IgD-negative memory B cell (primary cell): ENCODE results near the gene COX14. TPM values are rescaled to one million over a fixed set of nuclear protein-coding genes. Genes with fewer than 3 reads are reported as not detected.
"Not testable (repeated sequence)": the region's sequence is repeated elsewhere in the genome, so short reads cannot be mapped to it uniquely, and the experiment has no call there.

ENCODE experiments used
- H3K27ac Mint-ChIP-seq, 3 donors: one replicate each; pipeline ENCODE4 v1.8.0; 2020 to 2022; ENCODE audit warnings: mild to moderate bottlenecking in 3 of 3, mixed read lengths in 3 of 3, moderate library complexity in 1 of 3
- H3K27me3 Mint-ChIP-seq: one replicate; pipeline ENCODE4 v1.8.0; 2021; ENCODE audit warnings: mixed read lengths
- H3K36me3 Mint-ChIP-seq: one replicate; pipeline ENCODE4 v1.8.0; 2020; ENCODE audit warnings: mild to moderate bottlenecking, mixed read lengths
- H3K4me1 Mint-ChIP-seq, 3 donors: one replicate each; pipeline ENCODE4 v1.8.0; 2020 to 2022; ENCODE audit warnings: mixed read lengths in 3 of 3, mild to moderate bottlenecking in 1 of 3
- H3K4me3 Mint-ChIP-seq, 4 donors: one replicate each; pipeline ENCODE4 v1.8.0; 2020 to 2022; ENCODE audit warnings: mild to moderate bottlenecking in 4 of 4, mixed read lengths in 4 of 4, moderate library complexity in 3 of 4
- H3K9me3 Mint-ChIP-seq, 3 donors: one replicate each; pipeline ENCODE4 v1.8.0; 2020 to 2021; ENCODE audit warnings: mixed read lengths in 3 of 3, mild to moderate bottlenecking in 1 of 3
- polyA plus RNA-seq: library from polyadenylated mRNA; unstranded; fragments of 300-500 nt; fragmentation: Illumina TruSeq; gene quantifications from one replicate; pipeline ENCODE4 v1.2.3, GENCODE V29; 2021

The COX14 gene
- polyA plus RNA-seq, 1 donor from 2014 or later: 224 TPM

DNA sequence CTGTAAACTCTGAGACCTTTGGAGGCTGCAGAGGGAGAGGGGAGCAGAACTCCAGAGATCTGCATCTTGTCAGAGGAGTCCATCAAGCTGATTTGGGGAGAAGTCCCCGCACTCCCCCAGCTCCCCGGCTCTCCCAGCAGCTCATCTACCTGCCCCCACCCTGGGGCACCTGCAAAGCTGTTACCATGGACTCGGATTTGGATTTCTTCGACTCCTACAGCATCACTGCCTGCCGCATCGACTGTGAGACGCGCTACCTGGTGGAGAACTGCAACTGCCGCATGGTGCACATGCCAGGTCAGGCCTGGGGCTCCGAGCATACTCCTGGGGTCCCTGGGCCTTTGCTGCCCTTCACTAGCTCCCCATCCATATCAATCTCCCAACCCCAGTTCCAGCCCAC, 33.8 kb upstream of the COX14 start:
- Mint-ChIP-seq H3K27me3 (peaks cover 2% of the 10 kb centered on the region), H3K36me3 (no peaks in the 10 kb centered on the region), H3K4me1 (peaks cover 0 to 3% (median 0%) of the 10 kb centered on the region in 3 donors), H3K4me3 (no peak overlapping the region), H3K9me3 (no peaks in the 10 kb centered on the region), H3K27ac (no peak overlapping the region)

DNA sequence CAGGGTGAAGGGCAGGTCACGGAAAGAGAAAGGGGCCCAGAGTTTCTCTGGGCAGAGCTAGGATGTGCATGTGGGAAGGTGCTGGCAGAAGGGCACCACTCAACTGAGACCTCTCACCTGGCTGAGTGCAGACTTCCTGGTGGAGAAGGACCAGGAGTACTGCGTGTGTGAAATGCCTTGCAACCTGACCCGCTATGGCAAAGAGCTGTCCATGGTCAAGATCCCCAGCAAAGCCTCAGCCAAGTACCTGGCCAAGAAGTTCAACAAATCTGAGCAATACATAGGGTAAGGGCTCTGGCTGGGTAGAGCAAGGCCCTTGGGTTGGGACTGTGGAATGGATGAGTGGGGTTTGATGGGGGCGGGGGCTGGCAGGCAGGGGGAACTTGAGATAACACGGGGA, 32.3 kb upstream of the COX14 start:
- Mint-ChIP-seq H3K9me3 (no peaks in the 10 kb centered on the region), H3K4me3 (peak overlapping the region in 1 of 4 donors; percentile 64), H3K27me3 (peaks cover 1% of the 10 kb centered on the region), H3K4me1 (peaks cover 3 to 6% (median 5%) of the 10 kb centered on the region in 3 donors), H3K27ac (no peak overlapping the region), H3K36me3 (no peaks in the 10 kb centered on the region)

DNA sequence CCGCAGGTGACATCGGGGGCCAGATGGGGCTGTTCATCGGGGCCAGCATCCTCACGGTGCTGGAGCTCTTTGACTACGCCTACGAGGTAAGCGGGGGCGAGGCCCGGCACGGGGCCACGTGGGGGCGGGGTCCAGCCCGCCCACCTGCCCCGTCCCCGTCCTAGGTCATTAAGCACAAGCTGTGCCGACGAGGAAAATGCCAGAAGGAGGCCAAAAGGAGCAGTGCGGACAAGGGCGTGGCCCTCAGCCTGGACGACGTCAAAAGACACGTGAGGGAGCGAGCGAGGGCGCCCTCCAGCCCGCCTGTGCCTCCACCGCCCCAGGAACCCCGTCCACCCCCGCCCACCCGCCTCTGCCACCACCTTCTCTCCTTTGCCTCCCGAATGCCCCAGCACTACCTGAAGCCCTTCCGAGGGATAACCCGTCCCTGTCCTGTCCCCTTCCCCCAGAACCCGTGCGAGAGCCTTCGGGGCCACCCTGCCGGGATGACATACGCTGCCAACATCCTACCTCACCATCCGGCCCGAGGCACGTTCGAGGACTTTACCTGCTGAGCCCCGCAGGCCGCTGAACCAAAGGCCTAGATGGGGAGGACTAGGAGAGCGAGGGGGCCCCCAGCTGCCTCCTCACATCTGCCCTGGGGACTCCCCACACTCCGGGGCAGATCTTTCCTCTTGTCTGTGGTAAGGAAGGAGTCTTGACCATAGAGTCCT, 30.8 kb upstream of the COX14 start:
- Mint-ChIP-seq H3K4me3 (no peak overlapping the region), H3K9me3 (no peaks in the 10 kb centered on the region), H3K36me3 (no peaks in the 10 kb centered on the region), H3K27me3 (peaks cover 1% of the 10 kb centered on the region), H3K4me1 (peaks cover 11 to 12% (median 12%) of the 10 kb centered on the region in 3 donors), H3K27ac (peak overlapping the region in 1 of 3 donors; percentile 13)

DNA sequence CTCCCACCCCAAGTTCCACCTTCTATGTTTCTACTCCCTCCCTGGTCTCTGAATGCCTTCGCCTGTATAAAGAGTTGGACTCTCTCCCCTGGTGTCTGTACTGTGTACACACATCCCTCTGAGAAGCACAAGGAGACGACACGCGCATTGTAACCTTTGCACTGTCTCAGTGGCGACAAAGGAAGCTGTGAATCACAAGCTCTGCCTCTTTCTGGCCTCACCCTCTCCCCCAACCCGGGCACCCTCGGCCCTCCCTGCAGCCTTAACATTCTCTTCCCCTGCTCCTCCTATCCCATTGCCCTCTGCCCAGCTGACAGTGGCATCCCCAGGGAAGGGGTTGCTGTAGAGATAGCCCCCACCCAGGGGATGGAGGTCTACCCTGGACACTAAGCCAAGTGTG, 29.4 kb upstream of the COX14 start:
- peak overlapping the region in 3 of 4 donors; percentile 2 to 81 (median 73) for H3K4me3 Mint-ChIP-seq
- no peaks in the 10 kb centered on the region for H3K9me3 Mint-ChIP-seq
- H3K27ac Mint-ChIP-seq: no peak overlapping the region

DNA sequence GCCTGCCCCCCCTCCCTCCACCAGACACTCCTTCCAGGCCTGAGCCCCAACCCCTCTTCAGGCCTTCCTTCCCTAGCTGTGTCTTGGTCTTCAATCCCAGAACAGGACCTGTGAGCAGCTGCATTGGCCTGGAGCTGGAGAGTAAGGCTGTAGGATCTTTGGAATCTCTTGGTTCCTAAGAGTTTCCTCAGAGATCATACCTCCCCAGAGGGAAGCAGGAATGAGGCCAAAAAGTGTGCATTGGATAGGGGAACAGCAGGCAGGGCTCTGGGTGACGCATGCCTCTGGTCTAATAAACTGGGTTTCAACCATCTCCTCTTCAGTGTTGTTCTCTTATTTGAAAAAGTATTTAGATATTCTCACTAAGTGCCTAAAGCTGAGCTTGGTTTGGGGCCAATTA, 28.7 kb upstream of the COX14 start:
- H3K9me3 Mint-ChIP-seq: no peaks in the 10 kb centered on the region
- H3K4me3 Mint-ChIP-seq: peak overlapping the region in 3 of 4 donors; percentile 66 to 83 (median 68)
- peak overlapping the region in 2 of 3 donors; percentile 18 to 78 for H3K27ac Mint-ChIP-seq
- H3K27me3 Mint-ChIP-seq: peaks cover 1% of the 10 kb centered on the region
- peaks cover 14 to 18% (median 16%) of the 10 kb centered on the region in 3 donors for H3K4me1 Mint-ChIP-seq
- no peaks in the 10 kb centered on the region for H3K36me3 Mint-ChIP-seq

More for the DNA sequence above, 29.4 kb upstream of the COX14 start:
- no peaks in the 10 kb centered on the region for H3K36me3 Mint-ChIP-seq
- H3K4me1 Mint-ChIP-seq: peaks cover 11 to 15% (median 12%) of the 10 kb centered on the region in 3 donors
- peaks cover 1% of the 10 kb centered on the region for H3K27me3 Mint-ChIP-seq

DNA sequence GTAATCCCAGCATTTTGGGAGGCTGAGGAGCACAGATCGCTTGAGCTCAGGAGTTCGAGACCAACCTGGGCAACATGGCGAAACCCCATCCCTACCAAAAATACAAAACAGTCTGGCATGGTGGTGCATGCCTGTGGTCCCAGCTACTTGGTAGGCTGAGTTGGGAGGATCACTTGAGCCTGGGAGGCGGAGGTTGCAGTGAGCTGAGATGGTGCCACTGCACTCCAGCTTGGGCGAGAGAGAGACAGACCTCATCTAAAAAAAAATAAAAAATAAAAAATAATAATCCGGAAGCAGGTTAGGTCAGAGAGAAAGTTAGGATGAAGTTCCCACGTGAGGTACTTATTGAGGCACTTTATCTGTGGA, 27.6 kb upstream of the COX14 start:
- not testable (repeated sequence) for H3K27me3 Mint-ChIP-seq, H3K36me3 Mint-ChIP-seq, H3K9me3 Mint-ChIP-seq
- Mint-ChIP-seq H3K4me1 (peaks cover 21 to 24% (median 21%) of the 10 kb centered on the region in 3 donors), H3K27ac (peak overlapping the region; percentile 92 to 98 (median 95)), H3K4me3 (peak overlapping the region; percentile 94 to 99 (median 98))

DNA sequence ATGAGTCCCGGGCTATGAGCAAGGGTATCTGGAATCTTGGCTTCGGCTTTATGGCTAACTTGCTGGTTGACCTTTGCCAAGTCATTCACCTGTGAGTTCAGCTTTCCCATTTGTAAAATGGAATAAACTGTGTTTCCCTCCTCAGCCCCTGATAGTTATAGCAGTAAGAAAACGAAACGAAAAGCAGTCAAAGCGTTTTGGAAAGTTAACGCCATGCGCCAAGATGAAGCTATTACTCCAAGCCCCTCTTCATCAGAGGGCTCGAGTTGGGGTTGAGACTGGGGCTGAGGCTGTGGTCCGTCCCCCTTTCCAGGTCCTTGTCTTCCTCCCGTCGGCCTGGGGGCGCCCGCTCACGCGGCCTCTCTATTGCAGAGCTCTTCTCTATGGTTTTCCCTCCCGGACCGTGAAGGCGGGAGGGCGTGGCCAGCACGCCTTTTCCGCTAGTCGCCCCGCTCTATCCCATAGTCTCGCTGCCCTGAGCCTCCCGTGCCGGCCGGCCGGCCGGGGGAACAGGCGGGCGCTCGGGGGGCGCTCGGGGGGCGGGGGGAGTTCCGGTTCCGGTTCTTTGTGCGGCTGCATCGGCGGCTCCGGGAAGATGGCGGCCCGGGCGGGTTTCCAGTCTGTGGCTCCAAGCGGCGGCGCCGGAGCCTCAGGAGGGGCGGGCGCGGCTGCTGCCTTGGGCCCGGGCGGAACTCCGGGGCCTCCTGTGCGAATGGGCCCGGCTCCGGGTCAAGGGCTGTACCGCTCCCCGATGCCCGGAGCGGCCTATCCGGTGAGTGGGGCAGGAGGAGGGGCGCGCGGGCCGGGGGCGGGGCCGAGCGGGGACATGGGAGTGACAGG, 27.0 kb upstream of the COX14 start, which contains the start of gene SMARCD1:
Gene SMARCD1 (plus strand): TSS at position 568 of the 840 bp plus-strand sequence. CDS start 28 bp downstream, at position 596.
- H3K4me3 Mint-ChIP-seq: peak within 1 kb of the TSS; percentile 94 to 99 (median 98)
- H3K27me3 Mint-ChIP-seq: peaks cover 1% of the 10 kb centered on the region
- peak within 1 kb of the TSS; percentile 92 to 98 (median 95) for H3K27ac Mint-ChIP-seq
- no peaks in the 10 kb centered on the region for H3K9me3 Mint-ChIP-seq
- H3K36me3 Mint-ChIP-seq: no peaks in the 10 kb centered on the region
- H3K4me1 Mint-ChIP-seq: peaks cover 21 to 24% (median 21%) of the 10 kb centered on the region in 3 donors

DNA sequence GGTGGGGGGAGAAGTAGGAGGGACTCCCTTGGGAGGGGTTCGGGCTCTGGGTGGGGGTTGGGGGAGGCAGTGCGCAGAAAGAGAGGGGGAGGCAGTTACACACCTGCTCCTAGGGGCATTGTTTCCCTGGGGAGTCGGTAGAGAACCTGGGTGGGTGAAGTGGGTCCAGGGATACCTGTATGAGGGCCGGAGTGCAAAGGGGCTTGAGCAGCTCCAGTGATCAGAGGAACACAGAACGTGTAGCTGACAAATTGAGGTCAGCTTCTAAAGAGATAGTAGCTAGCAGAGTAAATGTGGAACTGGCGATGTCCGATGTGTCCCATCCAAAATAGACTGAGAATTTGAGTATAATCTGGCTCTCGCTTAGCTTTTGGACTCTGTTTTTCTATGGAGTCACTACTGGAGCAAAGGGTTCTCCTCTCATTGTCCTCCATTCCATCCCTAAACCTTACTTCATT, 26.4 kb upstream of the COX14 start:
- H3K27ac Mint-ChIP-seq: peak overlapping the region; percentile 88 to 95 (median 91)
- peaks cover 1% of the 10 kb centered on the region for H3K27me3 Mint-ChIP-seq
- peaks cover 21 to 24% (median 21%) of the 10 kb centered on the region in 3 donors for H3K4me1 Mint-ChIP-seq
- H3K4me3 Mint-ChIP-seq: peak overlapping the region; percentile 94 to 99 (median 98)
- H3K36me3 Mint-ChIP-seq: peaks cover 1% of the 10 kb centered on the region
- no peaks in the 10 kb centered on the region for H3K9me3 Mint-ChIP-seq

DNA sequence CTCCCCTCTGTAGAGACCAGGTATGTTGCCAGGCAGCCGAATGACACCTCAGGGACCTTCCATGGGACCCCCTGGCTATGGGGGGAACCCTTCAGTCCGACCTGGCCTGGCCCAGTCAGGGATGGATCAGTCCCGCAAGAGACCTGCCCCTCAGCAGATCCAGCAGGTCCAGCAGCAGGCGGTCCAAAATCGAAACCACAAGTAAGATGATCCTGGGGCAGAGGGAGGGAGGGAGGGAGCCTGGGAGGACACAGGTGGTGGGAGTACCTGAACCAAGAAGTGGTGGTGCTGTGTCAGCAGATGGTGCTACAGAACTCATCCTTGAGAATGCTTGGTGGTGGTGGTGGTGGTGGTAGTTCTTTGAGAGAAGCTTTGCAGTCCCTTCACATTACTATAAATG, 25.9 kb upstream of the COX14 start:
- H3K36me3 Mint-ChIP-seq: peaks cover 1% of the 10 kb centered on the region
- peak overlapping the region; percentile 94 to 99 (median 98) for H3K4me3 Mint-ChIP-seq
- no peaks in the 10 kb centered on the region for H3K9me3 Mint-ChIP-seq
- peak overlapping the region; percentile 88 to 95 (median 91) for H3K27ac Mint-ChIP-seq
- H3K27me3 Mint-ChIP-seq: peaks cover 1% of the 10 kb centered on the region
- peaks cover 21 to 24% (median 21%) of the 10 kb centered on the region in 3 donors for H3K4me1 Mint-ChIP-seq

DNA sequence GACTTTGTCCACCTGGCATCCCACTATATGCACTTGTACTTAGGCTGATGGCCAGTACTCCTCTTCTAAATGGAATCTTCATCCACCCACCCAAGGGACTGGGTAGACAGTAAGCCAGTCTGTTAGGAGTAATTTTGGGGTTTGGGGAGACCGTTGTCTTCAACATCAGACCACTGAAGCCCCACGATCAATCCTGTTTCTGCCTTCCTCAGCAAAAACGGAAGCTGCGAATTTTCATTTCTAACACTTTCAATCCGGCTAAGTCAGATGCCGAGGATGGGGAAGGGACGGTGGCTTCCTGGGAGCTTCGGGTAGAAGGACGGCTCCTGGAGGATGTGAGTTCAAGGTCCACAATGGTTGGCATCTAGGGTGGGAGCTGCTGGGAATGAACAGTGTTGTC, 24.9 kb upstream of the COX14 start:
- peaks cover 1% of the 10 kb centered on the region for H3K36me3 Mint-ChIP-seq
- peaks cover 1% of the 10 kb centered on the region for H3K27me3 Mint-ChIP-seq
- no peaks in the 10 kb centered on the region for H3K9me3 Mint-ChIP-seq
- peaks cover 21 to 24% (median 21%) of the 10 kb centered on the region in 3 donors for H3K4me1 Mint-ChIP-seq
- peak overlapping the region in 1 of 3 donors; percentile 25 for H3K27ac Mint-ChIP-seq
- peak overlapping the region in 1 of 4 donors; percentile 99 for H3K4me3 Mint-ChIP-seq

DNA sequence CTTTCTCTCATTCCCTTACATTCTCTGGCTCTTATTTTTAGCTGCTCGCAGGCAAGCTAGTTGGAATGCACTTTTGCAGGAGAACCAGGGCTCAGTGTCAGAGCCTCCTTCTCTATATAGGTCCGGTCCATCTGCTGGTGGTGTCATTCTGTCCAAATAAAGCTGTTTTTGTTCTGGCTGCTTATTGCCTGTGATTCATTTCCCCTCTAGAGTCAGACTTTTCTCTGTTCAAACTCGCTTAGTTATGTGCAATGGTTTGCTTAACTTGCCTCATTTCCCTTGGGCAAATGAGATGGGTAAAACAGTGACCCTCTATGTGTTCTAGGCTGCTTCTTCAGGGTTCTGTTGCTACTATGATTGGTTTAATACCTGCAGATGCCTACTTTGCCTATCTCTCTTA, 24.0 kb upstream of the COX14 start:
- Mint-ChIP-seq H3K36me3 (peaks cover 1% of the 10 kb centered on the region), H3K4me3 (peak overlapping the region in 2 of 4 donors; percentile 65 to 72), H3K9me3 (no peaks in the 10 kb centered on the region), H3K27me3 (peaks cover 1% of the 10 kb centered on the region), H3K27ac (peak overlapping the region in 2 of 3 donors; percentile 30 to 46), H3K4me1 (peaks cover 21 to 24% (median 21%) of the 10 kb centered on the region in 3 donors)

DNA sequence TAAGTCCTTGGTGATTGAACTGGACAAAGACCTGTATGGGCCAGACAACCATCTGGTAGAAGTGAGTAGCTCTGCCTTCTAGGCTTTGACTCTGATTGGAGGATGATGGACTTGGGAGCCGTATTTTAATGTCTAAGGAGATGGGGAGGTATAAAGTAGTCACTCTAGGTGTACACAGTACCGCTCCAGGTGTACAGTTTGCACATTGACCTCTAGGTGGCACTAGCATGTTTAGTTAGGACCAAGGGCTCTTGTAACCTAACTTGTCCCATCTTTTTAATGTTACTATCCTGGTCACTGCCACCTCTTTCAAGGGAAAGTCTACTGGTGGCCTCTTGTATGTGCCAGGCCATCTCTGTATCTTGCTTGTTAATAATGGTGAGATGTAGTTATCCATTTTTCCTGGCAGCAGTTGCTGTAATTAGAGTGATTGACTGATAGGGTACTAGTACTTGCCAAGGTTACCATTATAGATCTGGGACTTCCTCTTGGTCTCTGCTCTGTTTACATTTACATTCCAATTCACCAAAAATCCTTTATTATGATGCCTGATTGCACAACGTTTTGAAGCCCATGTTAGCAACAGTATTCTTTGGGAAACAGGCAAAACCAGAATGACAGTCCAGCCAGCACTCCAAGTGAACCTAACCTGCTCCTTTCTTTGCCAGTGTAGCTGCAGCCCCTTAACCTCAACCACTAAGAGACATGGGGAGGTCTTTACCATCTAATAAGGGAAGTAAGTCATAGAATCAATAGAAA, 23.3 kb upstream of the COX14 start:
- Mint-ChIP-seq H3K4me1 (peaks cover 18 to 21% (median 21%) of the 10 kb centered on the region in 3 donors), H3K4me3 (peak overlapping the region in 1 of 4 donors; percentile 72), H3K27ac (peak overlapping the region in 2 of 3 donors; percentile 30 to 46), H3K36me3 (peaks cover 1% of the 10 kb centered on the region), H3K9me3 (no peaks in the 10 kb centered on the region), H3K27me3 (peaks cover 1% of the 10 kb centered on the region)

DNA sequence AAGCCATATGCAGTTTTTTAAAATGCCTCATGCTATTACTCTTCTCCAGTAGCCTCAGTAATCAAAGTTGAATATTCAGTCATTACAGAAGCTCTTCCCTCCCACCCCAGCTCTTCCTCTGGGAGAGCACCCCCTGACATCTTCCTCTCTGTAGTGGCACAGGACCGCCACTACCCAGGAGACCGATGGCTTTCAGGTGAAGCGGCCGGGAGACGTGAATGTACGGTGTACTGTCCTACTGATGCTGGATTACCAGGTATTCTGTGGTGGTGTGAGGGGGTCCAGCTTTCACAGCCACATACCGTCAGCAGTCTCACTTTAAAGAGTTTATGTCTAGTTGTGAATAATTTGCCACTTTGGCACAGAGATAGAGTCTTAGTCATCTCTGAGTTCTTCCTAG, 22.3 kb upstream of the COX14 start:
- Mint-ChIP-seq H3K9me3 (no peaks in the 10 kb centered on the region), H3K36me3 (peaks cover 1% of the 10 kb centered on the region), H3K4me3 (no peak overlapping the region), H3K27me3 (no peaks in the 10 kb centered on the region), H3K27ac (no peak overlapping the region), H3K4me1 (peaks cover 18 to 19% (median 18%) of the 10 kb centered on the region in 3 donors)

DNA sequence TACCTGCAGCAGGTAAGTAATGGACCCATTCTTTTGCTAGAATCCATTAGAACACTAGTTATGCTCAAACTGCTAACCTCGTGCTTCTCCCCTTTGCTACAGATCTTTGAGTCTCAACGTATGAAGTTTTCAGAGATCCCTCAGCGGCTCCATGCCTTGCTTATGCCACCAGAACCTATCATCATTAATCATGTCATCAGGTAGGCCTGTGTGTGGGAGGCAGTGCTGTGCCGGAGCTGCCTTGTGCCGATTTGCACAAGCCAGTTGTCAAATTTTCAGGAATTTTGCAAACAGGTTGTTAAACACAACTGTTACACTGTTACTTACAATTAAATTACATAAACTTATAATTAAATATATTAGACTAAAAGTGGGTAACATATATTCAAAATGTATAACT, 21.6 kb upstream of the COX14 start:
- H3K4me3 Mint-ChIP-seq: no peak overlapping the region
- no peaks in the 10 kb centered on the region for H3K9me3 Mint-ChIP-seq
- no peaks in the 10 kb centered on the region for H3K27me3 Mint-ChIP-seq
- H3K36me3 Mint-ChIP-seq: peaks cover 1% of the 10 kb centered on the region
- H3K27ac Mint-ChIP-seq: no peak overlapping the region
- peaks cover 14 to 18% (median 16%) of the 10 kb centered on the region in 3 donors for H3K4me1 Mint-ChIP-seq
